LNCAP (cell line): ENCODE data around the gene RCCD1.

Experiments
- TF ChIP-seq, protein P1 (sequence below): fragments of 450-650 bp; IDR thresholded peaks from 2 replicates; pipeline ENCODE4 v1.5.1; 2017; ENCODE audit warnings: mild to moderate bottlenecking

Gene RCCD1

DNA sequence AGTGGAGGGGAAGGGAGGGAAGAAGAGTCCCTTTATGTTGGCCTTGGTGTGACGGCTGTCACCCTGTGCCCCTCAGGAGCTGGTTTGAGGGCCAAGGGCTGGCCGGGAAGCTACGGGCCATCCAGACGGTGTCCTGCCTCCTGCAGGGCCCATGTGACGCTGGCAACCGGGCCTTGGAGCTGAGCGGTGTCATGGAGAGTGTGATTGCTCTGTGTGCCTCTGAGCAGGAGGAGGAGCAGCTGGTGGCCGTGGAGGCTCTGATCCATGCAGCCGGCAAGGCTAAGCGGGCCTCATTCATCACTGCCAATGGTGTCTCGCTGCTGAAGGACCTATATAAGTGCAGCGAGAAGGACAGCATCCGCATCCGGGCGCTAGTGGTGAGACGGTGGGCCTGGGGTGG, 8.1 kb upstream of the RCCD1 start:
- TF ChIP-seq, protein P1, sequence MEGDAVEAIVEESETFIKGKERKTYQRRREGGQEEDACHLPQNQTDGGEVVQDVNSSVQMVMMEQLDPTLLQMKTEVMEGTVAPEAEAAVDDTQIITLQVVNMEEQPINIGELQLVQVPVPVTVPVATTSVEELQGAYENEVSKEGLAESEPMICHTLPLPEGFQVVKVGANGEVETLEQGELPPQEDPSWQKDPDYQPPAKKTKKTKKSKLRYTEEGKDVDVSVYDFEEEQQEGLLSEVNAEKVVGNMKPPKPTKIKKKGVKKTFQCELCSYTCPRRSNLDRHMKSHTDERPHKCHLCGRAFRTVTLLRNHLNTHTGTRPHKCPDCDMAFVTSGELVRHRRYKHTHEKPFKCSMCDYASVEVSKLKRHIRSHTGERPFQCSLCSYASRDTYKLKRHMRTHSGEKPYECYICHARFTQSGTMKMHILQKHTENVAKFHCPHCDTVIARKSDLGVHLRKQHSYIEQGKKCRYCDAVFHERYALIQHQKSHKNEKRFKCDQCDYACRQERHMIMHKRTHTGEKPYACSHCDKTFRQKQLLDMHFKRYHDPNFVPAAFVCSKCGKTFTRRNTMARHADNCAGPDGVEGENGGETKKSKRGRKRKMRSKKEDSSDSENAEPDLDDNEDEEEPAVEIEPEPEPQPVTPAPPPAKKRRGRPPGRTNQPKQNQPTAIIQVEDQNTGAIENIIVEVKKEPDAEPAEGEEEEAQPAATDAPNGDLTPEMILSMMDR: no peak

DNA sequence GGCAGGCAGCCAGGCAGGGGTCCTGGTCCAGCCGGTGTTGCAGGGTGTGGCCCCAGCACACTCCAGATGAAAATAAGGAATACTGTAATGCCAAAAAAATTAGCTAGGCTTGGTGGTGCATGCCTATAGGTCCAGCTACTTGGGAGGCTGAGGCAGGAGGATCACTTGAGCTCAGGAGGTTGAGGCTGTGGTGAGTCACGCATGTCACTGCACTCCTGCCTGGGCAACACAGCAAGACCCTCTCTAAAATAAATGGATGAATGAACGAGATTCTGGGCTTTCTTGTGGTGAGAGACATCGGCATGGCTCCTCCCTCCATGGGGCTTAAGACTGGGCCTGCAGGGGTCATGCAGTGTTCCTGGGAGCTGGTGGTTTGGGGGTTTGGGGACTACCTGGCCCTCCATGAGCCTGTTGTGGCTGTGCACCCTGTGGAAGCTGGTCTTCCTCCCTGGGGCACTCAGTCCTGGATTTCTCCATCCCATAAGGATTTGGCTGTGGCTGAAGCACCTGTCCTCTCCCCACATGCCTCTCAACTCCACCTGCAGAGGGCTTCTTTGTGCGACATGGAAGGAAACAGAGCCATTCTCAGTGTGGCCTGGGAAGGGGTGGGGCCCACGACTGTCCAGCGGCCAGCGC, 7.6 kb upstream of the RCCD1 start:
- TF ChIP-seq, protein P1: no peak

DNA sequence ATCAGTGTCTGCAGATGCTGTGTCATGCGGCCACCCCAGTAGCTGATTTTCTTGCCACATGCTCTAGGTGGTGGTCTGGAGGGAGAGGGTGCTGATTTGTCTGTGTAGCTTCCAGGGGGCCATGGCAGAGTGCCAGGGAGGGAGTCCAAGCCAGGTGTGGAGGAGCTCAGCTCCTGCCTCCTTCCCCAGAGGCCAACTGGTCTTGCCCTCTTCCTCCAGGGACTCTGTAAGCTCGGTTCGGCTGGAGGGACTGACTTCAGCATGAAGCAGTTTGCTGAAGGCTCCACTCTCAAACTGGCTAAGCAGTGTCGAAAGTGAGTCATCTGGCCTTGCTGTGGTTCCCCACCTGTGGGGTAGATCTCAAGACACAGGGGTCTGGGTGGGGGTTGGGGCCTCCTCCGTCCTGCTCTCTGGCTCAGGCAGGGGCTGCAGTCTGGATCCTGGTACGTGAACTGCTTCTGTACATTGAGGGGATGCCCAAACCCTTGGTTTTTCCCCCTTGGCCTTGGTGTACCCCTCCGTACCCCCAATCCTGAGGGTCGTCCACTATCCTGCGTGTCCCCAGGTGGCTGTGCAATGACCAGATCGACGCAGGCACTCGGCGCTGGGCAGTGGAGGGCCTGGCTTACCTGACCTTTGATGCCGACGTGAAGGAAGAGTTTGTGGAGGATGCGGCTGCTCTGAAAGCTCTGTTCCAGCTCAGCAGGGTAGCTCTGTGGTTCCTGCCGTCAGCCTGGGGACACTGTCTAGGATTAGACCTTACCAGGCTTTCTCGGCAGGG, 6.9 kb upstream of the RCCD1 start:
- TF ChIP-seq, protein P1: no peak

DNA sequence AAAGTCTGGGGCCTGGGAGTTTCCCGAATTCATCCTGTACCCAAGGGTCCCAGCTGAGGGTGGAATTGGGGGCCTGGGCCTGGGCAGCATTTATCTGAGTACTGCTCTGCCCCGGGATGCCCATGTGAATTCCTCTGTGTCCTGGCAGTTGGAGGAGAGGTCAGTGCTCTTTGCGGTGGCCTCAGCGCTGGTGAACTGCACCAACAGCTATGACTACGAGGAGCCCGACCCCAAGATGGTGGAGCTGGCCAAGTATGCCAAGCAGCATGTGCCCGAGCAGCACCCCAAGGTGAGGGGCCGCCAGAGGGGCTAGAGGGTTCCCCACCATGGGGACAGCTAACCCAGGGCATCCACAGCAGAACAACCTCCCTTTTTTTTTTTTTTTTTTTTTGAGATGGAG, 6.2 kb upstream of the RCCD1 start:
- TF ChIP-seq, protein P1: no peak

DNA sequence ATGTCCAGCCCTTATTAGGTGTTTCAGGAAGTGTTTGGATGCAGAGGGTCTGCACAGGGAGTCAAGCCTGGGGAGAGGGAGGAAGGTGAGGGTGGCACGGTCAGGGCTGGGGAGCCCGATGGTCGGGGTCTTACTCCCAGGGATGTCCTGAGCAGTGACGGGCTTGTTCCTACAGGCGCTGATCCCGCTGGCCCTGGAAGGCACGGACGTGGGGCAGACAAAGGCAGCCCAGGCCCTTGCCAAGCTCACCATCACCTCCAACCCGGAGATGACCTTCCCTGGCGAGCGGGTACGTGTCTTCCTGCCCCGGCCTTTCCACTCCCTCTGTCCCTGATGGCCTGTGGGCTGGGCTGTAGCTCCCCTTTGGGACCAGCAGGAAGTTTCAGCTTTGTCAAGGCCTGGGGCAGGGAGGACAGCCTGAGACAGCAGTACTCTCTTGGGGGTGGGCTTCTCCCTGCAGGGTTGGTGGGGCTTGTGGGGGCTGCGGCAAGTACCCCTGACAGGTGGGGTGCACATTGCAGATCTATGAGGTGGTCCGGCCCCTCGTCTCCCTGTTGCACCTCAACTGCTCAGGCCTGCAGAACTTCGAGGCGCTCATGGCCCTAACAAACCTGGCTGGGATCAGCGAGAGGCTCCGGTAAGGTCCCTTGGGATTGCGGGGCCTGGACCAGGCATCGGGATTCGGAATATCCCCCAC, 4.6 kb upstream of the RCCD1 start:
- TF ChIP-seq, protein P1: no peak

DNA sequence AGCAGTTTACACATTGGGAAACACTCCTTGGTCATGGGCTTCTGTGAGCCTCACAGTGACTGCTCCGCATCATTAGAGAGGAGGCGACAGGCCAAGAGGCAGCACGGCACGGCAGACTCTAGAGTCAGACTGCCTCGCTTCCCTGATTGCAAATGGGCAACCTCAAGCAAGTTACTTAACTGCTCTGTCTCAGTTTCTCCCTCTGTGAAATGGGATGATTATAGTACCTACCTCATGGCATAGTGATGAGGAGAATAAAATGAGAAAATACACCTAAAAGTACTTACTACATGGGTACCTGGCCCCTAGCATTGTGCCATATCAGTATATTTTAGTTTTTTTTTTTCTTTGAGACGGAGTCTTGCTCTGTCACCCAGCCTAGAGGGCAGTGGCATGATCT, 4.0 kb upstream of the RCCD1 start:
- TF ChIP-seq, protein P1: no peak

DNA sequence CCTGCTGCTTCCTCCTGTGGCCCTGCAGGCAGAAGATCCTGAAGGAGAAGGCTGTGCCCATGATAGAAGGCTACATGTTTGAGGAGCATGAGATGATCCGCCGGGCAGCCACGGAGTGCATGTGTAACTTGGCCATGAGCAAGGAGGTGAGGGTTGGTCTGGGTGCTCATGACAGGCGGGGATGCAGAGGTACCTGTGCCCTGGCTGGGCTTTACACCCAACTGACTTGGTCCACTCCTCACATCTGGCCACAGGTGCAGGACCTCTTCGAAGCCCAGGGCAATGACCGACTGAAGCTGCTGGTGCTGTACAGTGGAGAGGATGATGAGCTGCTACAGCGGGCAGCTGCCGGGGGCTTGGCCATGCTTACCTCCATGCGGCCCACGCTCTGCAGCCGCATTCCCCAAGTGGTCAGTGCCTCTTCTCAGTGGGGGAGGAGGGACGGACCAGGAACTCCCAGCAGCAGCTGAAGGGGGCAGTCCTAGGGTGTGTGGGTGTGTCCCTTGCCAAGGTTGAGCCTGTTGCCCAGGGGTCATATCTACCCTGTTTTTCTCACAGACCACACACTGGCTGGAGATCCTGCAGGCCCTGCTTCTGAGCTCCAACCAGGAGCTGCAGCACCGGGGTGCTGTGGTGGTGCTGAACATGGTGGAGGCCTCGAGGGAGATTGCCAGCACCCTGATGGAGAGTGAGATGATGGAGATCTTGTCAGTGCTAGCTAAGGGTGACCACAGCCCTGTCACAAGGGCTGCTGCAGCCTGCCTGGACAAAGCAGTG, 1.6 kb upstream of the RCCD1 start:
- TF ChIP-seq, protein P1: no peak
